ENCODE measurements around the gene ADPRS. TPM values are rescaled to one million over a fixed set of nuclear protein-coding genes. Genes with fewer than 3 reads are reported as not detected.

Gene ADPRS
- total and polyA plus RNA-seq, 2 experiments from 2014 or later = 22.6 to 46.6 TPM

- TF ChIP-seq ZNF462 (CRISPR knock-in tag; IDR thresholded peaks at IDR 0.05) (no peak), CREB1 (CRISPR knock-in tag; IDR thresholded peaks at IDR 0.05; ENCODE audit: low read depth) (no peak)
These were observed 17.6 kb downstream of the ADPRS start (continued) for GRCh38 chr1:36106269-36106668.

- H4K20me1 ChIP-seq (replicated peaks; ENCODE audit: insufficient read depth) = no peaks in the 10 kb centered on the region
- no peaks in the 10 kb centered on the region for H3K4me1 ChIP-seq (ENCODE audit: insufficient read depth)
- peaks cover 7% of the 10 kb centered on the region for H3K27me3 Mint-ChIP-seq (ENCODE audit: insufficient read depth, low read depth, poor library complexity)
- no peaks in the 10 kb centered on the region for H3K9me2 ChIP-seq (ENCODE audit: insufficient read depth)
- no peaks in the 10 kb centered on the region for H3K79me2 ChIP-seq (replicated peaks; ENCODE audit: insufficient read depth)
- no peaks in the 10 kb centered on the region for H3F3A ChIP-seq (replicated peaks; ENCODE audit: low read depth)
- no peak for ATAC-seq
- H3K4me3 ChIP-seq = no peak overlapping the region
- no peak for TF ChIP-seq EZH2phosphoT487 (IDR thresholded peaks at IDR 0.05; ENCODE audit: unreplicated experiment)
- H3K4me1 Mint-ChIP-seq = no peaks in the 10 kb centered on the region; the same call in 2 of the 3 replicates
- H3K4me3 Mint-ChIP-seq = no peak overlapping the region
- H3K36me3 ChIP-seq (ENCODE audit: insufficient read depth) = no peaks in the 10 kb centered on the region
- no peaks in the 10 kb centered on the region for H3K36me3 Mint-ChIP-seq (ENCODE audit: low read depth)
- no peak overlapping the region for H3K4me2 ChIP-seq
- H3K27ac ChIP-seq (ENCODE audit: low read depth) = no peak overlapping the region
- H3K27me3 ChIP-seq (ENCODE audit: insufficient read depth) = no peaks in the 10 kb centered on the region
- no peak for DNase-seq (ENCODE audit: low spot score)
- H3K9me3 Mint-ChIP-seq = no peaks in the 10 kb centered on the region
- H2AFZ ChIP-seq = no peak overlapping the region
- H3K27ac Mint-ChIP-seq = no peak overlapping the region
These were observed 18.7 kb downstream of the ADPRS start for GRCh38 chr1:36107394-36107793.

GRCh38 chr1:36108314-36108713 is 19.6 kb downstream of the ADPRS start:
- H3K27ac Mint-ChIP-seq = no peak overlapping the region
- H3K4me1 ChIP-seq (ENCODE audit: insufficient read depth) = no peaks in the 10 kb centered on the region
- no peaks in the 10 kb centered on the region for H3K9me3 Mint-ChIP-seq
- H3K27ac ChIP-seq (ENCODE audit: low read depth) = no peak overlapping the region
- no peak overlapping the region for H3K4me3 ChIP-seq
- no peak overlapping the region for H2AFZ ChIP-seq
- no peak overlapping the region for H3K4me3 Mint-ChIP-seq
- H4K20me1 ChIP-seq (replicated peaks; ENCODE audit: insufficient read depth) = no peaks in the 10 kb centered on the region
- H3K27me3 Mint-ChIP-seq (ENCODE audit: insufficient read depth, low read depth, poor library complexity) = peaks cover 7% of the 10 kb centered on the region
- ATAC-seq (no peak), DNase-seq (ENCODE audit: low spot score) (no peak)
- H3K4me2 ChIP-seq = no peak overlapping the region
- H3K36me3 ChIP-seq (ENCODE audit: insufficient read depth) = no peaks in the 10 kb centered on the region
- no peaks in the 10 kb centered on the region for H3F3A ChIP-seq (replicated peaks; ENCODE audit: low read depth)
- no peaks in the 10 kb centered on the region; the same call in 2 of the 3 replicates for H3K4me1 Mint-ChIP-seq
- H3K36me3 Mint-ChIP-seq (ENCODE audit: low read depth) = no peaks in the 10 kb centered on the region; the same call in 2 of the 3 replicates
- no peaks in the 10 kb centered on the region for H3K27me3 ChIP-seq (ENCODE audit: insufficient read depth)
- H3K9me2 ChIP-seq (ENCODE audit: insufficient read depth) = no peaks in the 10 kb centered on the region
- H3K79me2 ChIP-seq (replicated peaks; ENCODE audit: insufficient read depth) = no peaks in the 10 kb centered on the region
- TF ChIP-seq ETS1 (IDR thresholded peaks at IDR 0.05) (no peak), NANOG (IDR thresholded peaks at IDR 0.05; ENCODE audit: borderline replicate concordance) (no peak), STAT1 (IDR thresholded peaks at IDR 0.05; ENCODE audit: unreplicated experiment) (no peak), ZNF114 (CRISPR knock-in tag; IDR thresholded peaks at IDR 0.05) (no peak), ZNF331 (CRISPR knock-in tag; IDR thresholded peaks at IDR 0.05; ENCODE audit: low read depth) (no peak), EZH2 (IDR thresholded peaks at IDR 0.05; ENCODE audit: low read depth, unreplicated experiment) (no peak)

Data from GM23338 (cell line).